A549 (cell line): ENCODE results near the gene NR5A2. TPM values are rescaled to one million over a fixed set of nuclear protein-coding genes. Genes with fewer than 3 reads are reported as not detected.

Experiments
- ATAC-seq, 2 experiments: fragments of 200-7000 bp in 1 of 2; fragments of >200 bp in 1 of 2; cut with Nextera tagmentation in 1 of 2; cut with Tn5 transposase in 1 of 2; 3 replicates each; pipeline versions ENCODE4 v1.8.0 to v1.9.1; 2018 to 2020; ENCODE audit warnings: mild to moderate bottlenecking in 1 of 2, moderate library complexity in 1 of 2
- CTCF ChIA-PET: fragments of 300-600 bp; sonication (Branson Sonifier 250); formaldehyde crosslinking; extraction: SDS; loops from one replicate; lab custom pipeline; 2021; ENCODE audit warnings: antibody characterized with exemption, inconsistent platforms; lab: Yijun Ruan, JAX
- POLR2A ChIA-PET: fragments of 350-600 bp; formaldehyde crosslinking; extraction: SDS; loops from one replicate; lab custom pipeline; 2021; ENCODE audit warnings: antibody characterized with exemption, inconsistent platforms; lab: Yijun Ruan, JAX
- DNase-seq, 2 experiments: peaks; one replicate each; pipeline versions ENCODE4 v3.0.0 to v3.0.0-alpha.2; 2011 to 2016; ENCODE audit warnings: low read depth in 1 of 2, low spot score in 1 of 2
- FAIRE-seq: peaks from 2 replicates; lab custom pipeline; 2011; peaks lifted over from hg19 to GRCh38; lab: Jason Lieb, UNC
- H3K27ac ChIP-seq, 2 experiments: fragments of >200 bp; sonication (Bioruptor Twin); formaldehyde crosslinking; 3 replicates each; pipeline ENCODE4 v1.5.1; 2016 to 2017
- H3K4me1 ChIP-seq: fragments of >200 bp; sonication (Bioruptor Twin); formaldehyde crosslinking; 3 replicates; pipeline ENCODE4 v1.6.1; 2016
- H3K4me2 ChIP-seq: fragments of >200 bp; sonication (Bioruptor Twin); formaldehyde crosslinking; 3 replicates; pipeline ENCODE4 v1.6.1; 2016
- H3K4me3 ChIP-seq: fragments of >200 bp; sonication (Bioruptor Twin); formaldehyde crosslinking; 3 replicates; pipeline ENCODE4 v1.5.1; 2016
- H3K9me3 ChIP-seq: fragments of >200 bp; sonication (Bioruptor Twin); formaldehyde crosslinking; 3 replicates; pipeline ENCODE4 v1.6.1; 2016
- BHLHE40 ChIP-seq: IDR thresholded peaks from 2 replicates; pipeline ENCODE4 v1.6.1; 2012; ENCODE audit warnings: low read depth, low read length, inconsistent platforms
- CBX8 ChIP-seq: fragments of 200-600 bp; sonication (generic); IDR thresholded peaks from 2 replicates; pipeline ENCODE4 v1.6.1; 2016
- CHD4 ChIP-seq: fragments of 200-600 bp; sonication (generic); IDR thresholded peaks from 2 replicates; pipeline ENCODE4 v1.6.1; 2016; ENCODE audit warnings: antibody characterized with exemption, mild to moderate bottlenecking, borderline replicate concordance
- EP300 ChIP-seq, 2 experiments: fragments of >200 bp; sonication (Bioruptor Twin); formaldehyde crosslinking; IDR thresholded peaks; 2 replicates in 1 of 2; 3 replicates in 1 of 2; pipeline ENCODE4 v1.6.1; 2016 to 2017
- FOSL2 ChIP-seq, 2 experiments: fragments of 450-650 bp in 1 of 2; fragments of >200 bp in 1 of 2; sonication (Bioruptor Twin) in 1 of 2; formaldehyde crosslinking; IDR thresholded peaks; 2 replicates each; pipeline versions ENCODE4 v1.5.0 to v1.6.1; 2016 to 2020; ENCODE audit warnings: mild to moderate bottlenecking in 1 of 2, moderate library complexity in 1 of 2
- GATA3 ChIP-seq: IDR thresholded peaks from 2 replicates; pipeline ENCODE4 v1.6.1; 2012; ENCODE audit warnings: borderline replicate concordance
- HEYL ChIP-seq: fragments of 250-450 bp; sonication (Bioruptor Pico); IDR thresholded peaks from 2 replicates; pipeline ENCODE4 v1.8.0; 2021; ENCODE audit warnings: mild to moderate bottlenecking, moderate library complexity
- HOXB13 ChIP-seq: fragments of 250-450 bp; sonication (Bioruptor Pico); IDR thresholded peaks from 2 replicates; pipeline ENCODE4 v1.5.0; 2020; ENCODE audit warnings: low read depth, mild to moderate bottlenecking, moderate library complexity
- HOXB5 ChIP-seq: fragments of 250-450 bp; sonication (Bioruptor Pico); IDR thresholded peaks from 2 replicates; pipeline ENCODE4 v1.5.0; 2020; ENCODE audit warnings: mild to moderate bottlenecking, moderate library complexity
- JUNB ChIP-seq: fragments of >200 bp; sonication (Bioruptor Twin); formaldehyde crosslinking; IDR thresholded peaks from 2 replicates; pipeline ENCODE4 v1.6.1; 2016
- MYC ChIP-seq: IDR thresholded peaks from 2 replicates; pipeline ENCODE4 v1.6.1; 2012; ENCODE audit warnings: mild to moderate bottlenecking, inconsistent platforms, low read length, improper control_type of control experiment, borderline replicate concordance
- NR3C1 ChIP-seq: fragments of >200 bp; sonication (Bioruptor Twin); formaldehyde crosslinking; IDR thresholded peaks from 3 replicates; pipeline ENCODE4 v1.6.1; 2017
- RCOR1 ChIP-seq: fragments of 150-350 bp; IDR thresholded peaks from 2 replicates; pipeline ENCODE4 v1.6.1; 2014; ENCODE audit warnings: antibody characterized with exemption, low read length, low read depth
- TFCP2L1 ChIP-seq: fragments of 250-450 bp; sonication (Bioruptor Pico); IDR thresholded peaks from 2 replicates; pipeline ENCODE4 v1.5.0; 2021; ENCODE audit warnings: mild to moderate bottlenecking
- ZNF302 ChIP-seq: fragments of 250-450 bp; sonication (Bioruptor Pico); IDR thresholded peaks from 2 replicates; pipeline ENCODE4 v1.9.0; 2021; ENCODE audit warnings: inconsistent platforms, mild to moderate bottlenecking, moderate library complexity
- WGBS: methylation state at CpG from one replicate; pipeline ENCODE4 v1.1.6; 2017; ENCODE audit errors: missing lambda C conversion rate; 5-methylcytosine and 5-hydroxymethylcytosine counted together
- polyA plus RNA-seq, 4 experiments: library from polyadenylated mRNA; depleted of rRNA in 3 of 4; stranded (reverse); fragments of >200 nt; fragmentation: RNase III in 1 of 4; extraction: RNeasy Plus Mini Kit Qiagen cat#74134 plus additional on column Dnase treatment in 1 of 4; gene quantifications; 2 replicates in 3 of 4; 3 replicates in 1 of 4; pipeline ENCODE4 v1.2.3, GENCODE V29; 2011 to 2017
- TF ChIP-seq, protein P1 (sequence below): fragments of >200 bp; sonication (Bioruptor Twin); formaldehyde crosslinking; IDR thresholded peaks from 3 replicates; pipeline ENCODE4 v1.6.1; 2016
- TF ChIP-seq, protein P2 (sequence below): fragments of 250-450 bp; sonication (Bioruptor Pico); IDR thresholded peaks from 2 replicates; pipeline ENCODE4 v1.5.0; 2020; ENCODE audit warnings: low read depth, mild to moderate bottlenecking, moderate library complexity
- TF ChIP-seq, protein P3 (sequence below): IDR thresholded peaks from 2 replicates; pipeline ENCODE4 v1.6.1; 2012

The NR5A2 gene
- polyA plus RNA-seq, 2 of the 4 experiments (the other 2 are of a cell fraction) = 12.0 to 24.1 TPM

- FAIRE-seq (no peak), DNase-seq (no peak), ATAC-seq (no peak)
- Histone ChIP-seq H3K4me1 (peaks cover 16% of the 10 kb centered on the region; the same call in 2 of the 3 replicates), H3K4me3 (no peak overlapping the region), H3K9me3 (no peaks in the 10 kb centered on the region), H3K4me2 (no peak overlapping the region), H3K27ac (no peak overlapping the region)
- WGBS = 90% methylated on average over 25 of the region's 25 CpGs
- no peak for TF ChIP-seq TFCP2L1 (CRISPR knock-in tag)
- TF ChIP-seq MYC = no peak
- ChIA-PET POLR2A (no interaction called here), CTCF (interaction anchor here (2.8 kb wide), 1 partner anchor 350 kb away, joined by 11 read pairs; no protein-coding TSS in a partner anchor)
These were observed 7.4 kb downstream of the NR5A2 start for GRCh38 chr1:200034761-200035396.

GRCh38 chr1:200035397-200035955 lies 8.0 kb downstream of the NR5A2 start:
- ATAC-seq (no peak), DNase-seq (no peak), FAIRE-seq (no peak)
- TF ChIP-seq, protein P1, sequence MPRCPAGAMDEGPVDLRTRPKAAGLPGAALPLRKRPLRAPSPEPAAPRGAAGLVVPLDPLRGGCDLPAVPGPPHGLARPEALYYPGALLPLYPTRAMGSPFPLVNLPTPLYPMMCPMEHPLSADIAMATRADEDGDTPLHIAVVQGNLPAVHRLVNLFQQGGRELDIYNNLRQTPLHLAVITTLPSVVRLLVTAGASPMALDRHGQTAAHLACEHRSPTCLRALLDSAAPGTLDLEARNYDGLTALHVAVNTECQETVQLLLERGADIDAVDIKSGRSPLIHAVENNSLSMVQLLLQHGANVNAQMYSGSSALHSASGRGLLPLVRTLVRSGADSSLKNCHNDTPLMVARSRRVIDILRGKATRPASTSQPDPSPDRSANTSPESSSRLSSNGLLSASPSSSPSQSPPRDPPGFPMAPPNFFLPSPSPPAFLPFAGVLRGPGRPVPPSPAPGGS = no peak
- TF ChIP-seq NR3C1 (no peak), CBX8 (no peak), RCOR1 (no peak), FOSL2 (IDR thresholded peaks at IDR 0.05) (no peak), FOSL2 (CRISPR knock-in tag; IDR thresholded peaks at IDR 0.05) (no peak)
- no peaks in the 10 kb centered on the region for H3K9me3 ChIP-seq
- no peak overlapping the region for H3K27ac ChIP-seq
- no peak overlapping the region for H3K4me3 ChIP-seq
- CTCF ChIA-PET = interaction anchor here (0.5 to 2.8 kb wide), 2 partner anchors 37 to 351 kb away, joined by 3 to 11 read pairs; no protein-coding TSS in a partner anchor
- H3K4me1 ChIP-seq = peaks cover 13% of the 10 kb centered on the region; the same call in 2 of the 3 replicates
- WGBS = 93% methylated on average over 36 of the region's 36 CpGs
- POLR2A ChIA-PET = no interaction called here
- no peak overlapping the region for H3K4me2 ChIP-seq

DNA sequence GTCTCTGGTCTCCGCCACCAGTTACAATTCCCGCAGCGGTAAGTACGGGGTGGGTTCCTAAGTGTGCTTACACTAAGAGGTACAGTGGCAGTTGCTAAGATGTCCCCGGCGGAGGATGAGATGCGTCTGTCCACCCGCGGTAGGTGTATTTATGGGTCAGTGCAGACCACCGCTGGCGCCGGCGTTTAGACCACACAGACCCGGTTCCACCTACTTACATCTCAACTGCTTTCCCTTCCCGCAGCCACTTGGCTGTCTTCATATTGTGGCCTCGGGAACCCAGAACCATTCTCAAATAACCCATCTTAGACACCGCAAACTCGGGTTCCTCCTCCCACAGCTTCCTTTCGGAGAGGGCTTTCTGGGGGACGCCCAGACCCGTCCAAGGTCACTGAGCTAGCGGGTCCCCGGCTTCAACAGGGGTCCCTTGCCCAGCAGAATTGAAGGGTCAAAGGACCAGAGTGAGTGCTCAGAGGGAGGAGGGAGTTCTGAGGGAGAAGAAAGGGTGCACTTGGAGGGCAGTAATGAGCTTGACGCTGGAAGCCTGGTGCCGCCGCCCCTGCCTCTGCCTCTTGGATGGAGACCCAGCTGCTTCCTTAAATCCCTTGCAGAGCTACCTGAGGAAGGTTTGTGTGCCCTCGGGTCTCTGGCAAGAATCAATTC lies 8.6 kb downstream of the NR5A2 start:
- no peak for ATAC-seq

GRCh38 chr1:200036619-200037270 lies 9.2 kb downstream of the NR5A2 start:
- no peak overlapping the region for H3K4me2 ChIP-seq
- DNase-seq = no peak
- CTCF ChIA-PET = interaction anchor here (0.6 to 2.8 kb wide), 2 partner anchors 212 to 352 kb away, joined by 3 to 11 read pairs; no protein-coding TSS in a partner anchor
- no peaks in the 10 kb centered on the region for H3K9me3 ChIP-seq
- peaks cover 18% of the 10 kb centered on the region; the same call in 2 of the 3 replicates for H3K4me1 ChIP-seq
- WGBS = 92% methylated on average over 18 of the region's 18 CpGs
- H3K27ac ChIP-seq = peak overlapping the region in 1 of 2 experiments; percentile 45; a peak in 2 of 6 replicates
- no peak for TF ChIP-seq NR3C1
- TF ChIP-seq, protein P2, sequence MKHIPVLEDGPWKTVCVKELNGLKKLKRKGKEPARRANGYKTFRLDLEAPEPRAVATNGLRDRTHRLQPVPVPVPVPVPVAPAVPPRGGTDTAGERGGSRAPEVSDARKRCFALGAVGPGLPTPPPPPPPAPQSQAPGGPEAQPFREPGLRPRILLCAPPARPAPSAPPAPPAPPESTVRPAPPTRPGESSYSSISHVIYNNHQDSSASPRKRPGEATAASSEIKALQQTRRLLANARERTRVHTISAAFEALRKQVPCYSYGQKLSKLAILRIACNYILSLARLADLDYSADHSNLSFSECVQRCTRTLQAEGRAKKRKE (CRISPR knock-in tag) = no peak
- TF ChIP-seq GATA3 = no peak
- TF ChIP-seq HEYL = no peak
- no peak for TF ChIP-seq EP300 (IDR thresholded peaks at IDR 0.05)
- no peak for TF ChIP-seq TFCP2L1 (CRISPR knock-in tag)
- TF ChIP-seq, protein P3, sequence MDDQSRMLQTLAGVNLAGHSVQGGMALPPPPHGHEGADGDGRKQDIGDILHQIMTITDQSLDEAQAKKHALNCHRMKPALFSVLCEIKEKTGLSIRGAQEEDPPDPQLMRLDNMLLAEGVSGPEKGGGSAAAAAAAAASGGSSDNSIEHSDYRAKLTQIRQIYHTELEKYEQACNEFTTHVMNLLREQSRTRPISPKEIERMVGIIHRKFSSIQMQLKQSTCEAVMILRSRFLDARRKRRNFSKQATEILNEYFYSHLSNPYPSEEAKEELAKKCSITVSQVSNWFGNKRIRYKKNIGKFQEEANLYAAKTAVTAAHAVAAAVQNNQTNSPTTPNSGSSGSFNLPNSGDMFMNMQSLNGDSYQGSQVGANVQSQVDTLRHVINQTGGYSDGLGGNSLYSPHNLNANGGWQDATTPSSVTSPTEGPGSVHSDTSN = no peak
- TF ChIP-seq JUNB = no peak
- TF ChIP-seq CHD4 = no peak
- no peak for TF ChIP-seq BHLHE40
- no peak for ATAC-seq
- H3K4me3 ChIP-seq = no peak overlapping the region
- FAIRE-seq = no peak
- POLR2A ChIA-PET = no interaction called here

More for the DNA sequence above, 8.6 kb downstream of the NR5A2 start:
- Histone ChIP-seq H3K4me3 (no peak overlapping the region), H3K9me3 (no peaks in the 10 kb centered on the region), H3K4me1 (peaks cover 13% of the 10 kb centered on the region; the same call in 2 of the 3 replicates), H3K4me2 (no peak overlapping the region), H3K27ac (no peak overlapping the region)
- TF ChIP-seq HOXB13 (CRISPR knock-in tag) (no peak), ZNF302 (CRISPR knock-in tag) (no peak), HOXB5 (CRISPR knock-in tag) (no peak), CHD4 (no peak)
- no peak for DNase-seq
- no peak for FAIRE-seq
- ChIA-PET CTCF (interaction anchor here (0.5 to 2.8 kb wide), 3 partner anchors 37 to 351 kb away, joined by 3 to 11 read pairs (median 3); no protein-coding TSS in a partner anchor), POLR2A (no interaction called here)
- WGBS = 93% methylated on average over 26 of the region's 27 CpGs
